GM12873 (cell line): ENCODE measurements around the gene PROB1.

ENCODE experiments used
- TF ChIP-seq, protein P1 (sequence below): IDR thresholded peaks from 2 replicates; pipeline ENCODE4 v1.5.1; 2012; ENCODE audit warnings: low read depth, mild to moderate bottlenecking, moderate library complexity, low read length, control low read depth; ENCODE audit not compliant: insufficient read depth; ENCODE audit errors: missing control alignments

Gene PROB1

DNA sequence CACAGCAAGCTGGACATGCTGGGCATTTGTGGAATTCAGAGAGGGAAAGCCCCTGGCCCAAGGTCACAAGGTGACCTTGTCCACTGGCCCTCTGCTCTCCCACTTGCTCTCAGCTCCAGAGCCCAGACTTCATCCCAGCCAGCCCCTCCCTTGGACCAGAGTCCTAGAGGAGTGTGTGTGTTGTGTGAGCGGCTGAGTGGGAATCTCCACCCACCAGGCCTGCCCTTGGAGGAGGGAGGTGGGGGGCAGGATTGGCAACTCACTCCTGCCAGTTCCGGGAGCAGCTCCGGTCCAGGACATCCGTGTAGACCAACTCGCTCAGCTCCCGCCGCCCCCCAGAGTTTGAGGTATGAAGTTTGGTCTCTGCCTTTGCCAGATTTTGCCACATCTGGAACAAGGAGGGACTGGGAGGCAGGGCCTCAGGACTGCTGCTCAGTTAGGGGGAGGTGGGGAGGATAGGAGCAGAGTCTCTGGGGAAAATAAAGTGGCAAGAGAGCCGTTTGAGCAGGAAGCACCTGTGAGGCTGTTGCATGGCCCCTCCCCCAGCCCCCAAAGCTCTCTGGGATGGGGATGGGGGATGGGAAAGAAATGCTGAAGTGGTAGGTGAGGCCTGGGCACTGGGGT, 6.6 kb downstream of the PROB1 start:
- TF ChIP-seq, protein P1, sequence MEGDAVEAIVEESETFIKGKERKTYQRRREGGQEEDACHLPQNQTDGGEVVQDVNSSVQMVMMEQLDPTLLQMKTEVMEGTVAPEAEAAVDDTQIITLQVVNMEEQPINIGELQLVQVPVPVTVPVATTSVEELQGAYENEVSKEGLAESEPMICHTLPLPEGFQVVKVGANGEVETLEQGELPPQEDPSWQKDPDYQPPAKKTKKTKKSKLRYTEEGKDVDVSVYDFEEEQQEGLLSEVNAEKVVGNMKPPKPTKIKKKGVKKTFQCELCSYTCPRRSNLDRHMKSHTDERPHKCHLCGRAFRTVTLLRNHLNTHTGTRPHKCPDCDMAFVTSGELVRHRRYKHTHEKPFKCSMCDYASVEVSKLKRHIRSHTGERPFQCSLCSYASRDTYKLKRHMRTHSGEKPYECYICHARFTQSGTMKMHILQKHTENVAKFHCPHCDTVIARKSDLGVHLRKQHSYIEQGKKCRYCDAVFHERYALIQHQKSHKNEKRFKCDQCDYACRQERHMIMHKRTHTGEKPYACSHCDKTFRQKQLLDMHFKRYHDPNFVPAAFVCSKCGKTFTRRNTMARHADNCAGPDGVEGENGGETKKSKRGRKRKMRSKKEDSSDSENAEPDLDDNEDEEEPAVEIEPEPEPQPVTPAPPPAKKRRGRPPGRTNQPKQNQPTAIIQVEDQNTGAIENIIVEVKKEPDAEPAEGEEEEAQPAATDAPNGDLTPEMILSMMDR: no peak

DNA sequence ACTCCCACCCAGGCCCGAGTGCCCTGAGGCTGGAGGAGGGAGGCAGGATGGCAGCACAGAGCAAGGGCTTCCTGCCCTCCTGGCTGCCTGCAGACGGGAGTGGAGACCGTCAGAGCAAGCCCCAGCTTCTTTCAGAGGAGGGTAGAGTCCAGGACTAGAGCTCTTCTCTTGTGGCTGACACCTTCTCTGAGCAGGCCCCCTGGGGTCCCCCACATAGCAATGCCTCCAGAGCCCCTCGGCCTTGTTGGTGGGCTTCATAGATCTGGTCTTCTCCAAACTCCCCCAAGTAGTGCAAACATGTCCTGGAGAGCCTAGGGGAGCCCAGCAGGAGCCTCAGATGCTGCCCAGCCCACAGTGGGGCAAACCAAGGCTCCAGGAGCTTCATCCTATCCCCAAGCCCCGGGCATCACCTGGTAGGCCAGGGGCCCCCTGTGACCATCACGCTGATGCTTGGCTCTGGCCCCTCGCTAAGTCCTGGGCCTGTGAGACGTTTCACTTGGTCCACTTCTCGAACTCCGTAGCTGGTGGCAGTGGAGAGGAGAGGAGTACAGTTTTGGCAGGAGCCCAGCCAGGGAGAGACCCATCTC, 7.2 kb downstream of the PROB1 start:
- TF ChIP-seq, protein P1: no peak

DNA sequence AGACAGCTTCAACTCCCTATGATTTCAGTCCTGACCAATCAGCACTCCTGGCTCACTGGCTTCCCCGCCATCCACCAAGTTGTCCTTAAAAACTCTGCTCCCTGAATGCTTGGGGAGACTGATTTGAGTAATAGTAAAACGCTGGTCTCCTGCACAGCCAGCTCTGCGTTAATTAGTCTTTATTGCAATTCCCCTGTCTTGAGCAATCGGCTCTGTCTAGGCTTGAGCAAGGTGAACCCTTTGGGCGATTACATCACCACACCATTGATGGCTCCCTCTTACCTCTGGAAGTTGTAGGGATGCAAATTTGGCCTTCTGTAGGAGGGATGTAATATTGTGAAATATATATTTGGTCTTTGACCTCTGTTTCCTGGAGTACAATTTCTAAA, 8.9 kb downstream of the PROB1 start:
- TF ChIP-seq, protein P1: no peak

DNA sequence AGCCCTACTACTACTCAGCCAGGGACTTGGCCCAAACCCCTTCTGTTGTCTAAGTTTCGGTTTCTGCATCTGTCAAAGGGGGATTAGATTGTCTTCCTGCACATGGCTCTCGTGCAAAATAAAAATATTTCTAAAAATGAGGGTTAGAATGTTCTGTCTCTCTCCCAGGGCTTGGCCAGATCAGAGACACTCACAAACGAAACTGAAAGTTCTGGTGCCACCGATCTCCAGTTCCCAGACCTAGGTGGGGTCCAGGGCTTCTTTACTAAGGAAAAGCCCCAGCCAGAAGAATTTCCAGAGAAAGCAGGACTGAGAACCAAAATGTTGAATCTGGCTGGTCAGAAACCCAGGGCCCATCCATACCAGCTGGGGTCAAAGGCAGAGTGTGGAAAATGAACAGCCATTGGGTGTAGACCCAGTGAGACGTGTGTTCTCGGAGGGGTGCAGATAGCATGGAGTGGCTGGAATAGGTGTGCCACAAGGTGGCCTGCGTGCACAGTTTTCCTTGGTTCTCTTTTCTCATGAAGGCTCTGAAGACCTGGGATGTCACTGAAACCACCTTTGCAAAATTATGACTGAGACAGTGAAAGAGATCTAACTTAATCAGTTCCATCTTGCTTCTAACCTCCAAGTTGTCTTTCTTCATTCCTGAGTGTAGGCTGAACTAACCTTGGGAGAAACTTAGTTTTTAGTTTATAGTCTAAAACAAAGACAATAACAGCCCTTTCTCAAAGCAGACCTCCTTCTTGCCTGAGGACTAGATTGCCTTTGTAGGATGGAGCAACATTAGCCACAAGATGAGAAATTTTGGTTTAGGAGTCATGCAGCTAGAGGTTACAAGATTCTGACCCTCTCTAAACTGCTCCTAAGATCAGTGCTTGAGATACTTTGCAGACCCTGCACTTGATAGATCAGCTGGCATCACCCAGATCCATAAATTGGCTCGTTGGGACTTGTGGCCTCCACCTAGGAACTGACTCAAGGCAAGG, 9.5 kb downstream of the PROB1 start:
- TF ChIP-seq, protein P1: no peak

DNA sequence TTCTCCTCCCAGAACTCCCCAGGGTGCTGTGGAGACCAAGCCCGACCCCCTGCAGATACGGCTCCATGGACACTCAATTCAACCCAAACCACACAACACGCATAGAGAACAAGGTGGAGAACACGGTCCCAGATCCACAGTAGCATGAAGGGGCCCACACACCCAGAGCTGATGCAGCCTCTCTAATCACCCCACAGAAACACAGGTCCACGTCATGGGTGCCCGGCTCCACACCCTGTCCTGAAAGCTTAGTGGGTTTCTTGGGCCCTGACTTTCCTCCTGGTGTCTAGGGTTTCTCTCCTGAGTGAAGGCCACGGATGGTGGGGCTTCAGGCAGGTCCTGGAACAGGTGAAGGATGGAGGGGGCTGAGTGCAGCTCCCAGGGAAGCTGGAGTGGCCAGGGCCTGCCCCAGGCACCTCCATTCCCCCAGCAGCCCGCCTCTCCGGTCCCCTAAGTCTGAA, 10.3 kb downstream of the PROB1 start:
- TF ChIP-seq, protein P1: no peak

DNA sequence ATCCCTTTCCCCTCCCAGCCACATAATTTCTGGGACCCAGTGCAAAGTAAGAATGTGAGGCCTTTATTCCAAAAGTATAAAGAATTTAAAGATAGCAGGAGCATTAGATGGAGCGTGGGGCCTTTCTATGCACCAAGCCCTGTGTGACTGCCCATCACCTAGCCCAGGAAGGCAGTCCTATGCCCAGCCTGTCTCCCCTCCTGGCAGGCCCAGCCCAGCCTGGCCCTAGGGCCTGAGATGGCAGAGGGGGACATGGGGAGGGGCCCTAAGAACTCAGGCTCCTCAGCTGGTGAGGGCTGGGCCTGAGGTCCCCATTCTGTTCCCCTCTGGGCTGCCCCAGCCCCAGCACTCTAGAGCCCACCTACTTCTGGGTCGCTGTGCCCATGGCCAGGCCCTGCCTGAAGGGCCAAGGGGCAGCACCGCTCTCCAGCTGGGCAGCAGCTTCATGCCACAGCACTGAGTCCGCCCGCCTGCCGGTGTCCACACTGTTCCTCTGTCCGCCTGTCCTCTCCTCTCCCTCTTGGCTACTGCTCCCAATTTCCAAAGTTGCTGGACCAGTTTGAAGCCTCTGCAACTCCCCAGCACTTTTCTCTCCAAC, 10.8 kb downstream of the PROB1 start:
- TF ChIP-seq, protein P1: no peak

DNA sequence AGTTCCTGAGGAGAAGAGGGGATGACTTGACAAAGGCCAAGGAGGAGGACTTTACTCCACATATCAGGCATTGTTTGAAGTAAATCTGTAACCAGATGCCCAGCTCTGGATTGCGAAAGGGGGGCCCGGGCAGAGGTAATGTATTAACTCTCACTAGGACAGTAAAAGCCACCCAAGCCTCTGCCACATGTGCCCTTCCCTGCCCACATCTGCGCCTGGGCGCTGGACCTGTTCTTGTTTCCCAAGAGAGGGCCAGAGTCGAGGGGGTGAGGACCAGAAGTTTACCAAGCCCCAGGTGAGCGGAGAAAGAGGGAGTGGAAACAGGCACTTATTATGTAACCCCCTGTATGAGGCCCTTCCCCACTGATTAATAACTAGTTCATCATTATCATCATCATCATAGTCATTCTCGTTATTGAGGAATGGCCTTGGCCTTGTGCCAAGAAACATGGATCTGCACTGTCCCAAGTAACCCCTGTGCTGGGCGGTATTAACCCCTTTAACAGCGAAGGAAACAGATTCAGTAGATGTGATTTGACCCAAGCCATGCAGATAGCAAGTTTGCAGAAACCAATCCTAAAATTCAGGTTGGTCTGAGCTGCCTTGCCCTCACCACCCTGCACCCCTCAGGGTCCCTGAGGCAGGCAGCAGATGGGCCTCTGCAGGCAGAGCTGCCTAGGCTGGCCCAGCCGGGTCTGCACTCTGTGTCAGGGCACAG, 11.5 kb downstream of the PROB1 start, which contains the start of gene SLC23A1:
Gene SLC23A1 (minus strand): TSS at position 23 of the 718 bp plus-strand sequence. CDS start 44 bp downstream, outside the sequence.
- TF ChIP-seq, protein P1: no peak
